NCI-H2029 treated with DMSO at 0.1 percent for 48 hours (cell line): ENCODE data around the gene SMIM44.

Experiments used
- DNase-seq: peaks from one replicate; lab custom pipeline; 2025; lab: John Stamatoyannopoulos, UW

Gene SMIM44

GRCh38 chr19:3434630-3435553, 48.3 kb downstream of the SMIM44 start:
- DNase-seq, result peak; percentile 93

GRCh38 chr19:3433805-3434540, 49.3 kb downstream of the SMIM44 start:
- no peak for DNase-seq

GRCh38 chr19:3433313-3433712, 49.9 kb downstream of the SMIM44 start:
- no peak for DNase-seq
